ENCODE measurements around the gene NAA80.

Gene NAA80

DNA sequence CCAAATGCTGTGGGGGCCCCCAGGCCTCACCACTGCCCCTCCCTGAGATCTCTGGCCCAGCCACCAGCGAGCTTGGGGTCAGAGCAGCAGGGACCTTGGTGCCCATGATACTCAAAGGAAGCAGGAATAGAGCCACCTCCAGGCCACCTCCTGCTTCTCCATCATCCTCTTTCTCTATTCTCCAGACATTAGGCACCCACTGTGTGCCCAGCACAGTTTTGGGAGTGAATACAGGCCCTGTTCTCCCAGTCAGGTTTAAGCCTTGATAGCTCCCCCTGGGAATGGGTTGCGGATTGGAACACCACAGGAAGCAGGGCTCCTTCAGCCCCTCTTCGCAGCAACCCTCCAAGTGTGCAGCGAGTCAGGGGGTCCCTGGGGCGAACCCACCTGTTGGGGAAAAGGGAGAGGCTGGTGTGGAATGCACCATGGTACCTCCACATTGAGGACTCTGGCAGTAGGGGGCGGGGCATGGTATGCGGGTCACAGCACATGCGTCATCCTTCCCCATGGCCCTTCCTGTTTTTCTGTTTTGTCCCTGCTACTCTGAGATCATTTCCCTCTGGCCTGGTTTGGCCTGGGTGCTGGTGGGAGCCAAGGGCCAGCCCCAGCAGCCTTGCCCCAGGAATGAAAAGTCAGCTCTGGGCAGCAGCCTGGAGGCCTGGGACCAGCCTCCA, 44.5 kb downstream of the NAA80 start:
- DNase-seq, result no peak

DNA sequence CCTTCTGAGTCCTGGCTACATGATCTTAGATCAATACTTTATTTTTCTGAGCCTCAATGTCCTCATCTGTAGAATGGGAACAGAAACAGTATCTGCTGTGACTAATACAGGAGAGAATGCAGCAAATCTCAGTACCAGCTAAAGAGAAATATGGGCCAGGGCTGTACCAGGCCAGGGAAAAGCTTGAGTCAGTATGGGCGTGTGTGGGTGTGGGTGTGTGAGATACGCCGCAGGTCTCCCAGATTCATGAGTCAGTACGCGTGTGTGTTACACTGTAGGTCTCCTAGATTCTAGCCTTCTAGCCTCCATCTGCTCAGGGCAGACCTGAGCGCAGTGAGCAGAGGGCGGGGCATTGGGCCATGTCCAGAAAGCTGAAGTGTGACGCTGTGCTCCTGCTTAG, 48.0 kb downstream of the NAA80 start:
- DNase-seq, result no peak

DNA sequence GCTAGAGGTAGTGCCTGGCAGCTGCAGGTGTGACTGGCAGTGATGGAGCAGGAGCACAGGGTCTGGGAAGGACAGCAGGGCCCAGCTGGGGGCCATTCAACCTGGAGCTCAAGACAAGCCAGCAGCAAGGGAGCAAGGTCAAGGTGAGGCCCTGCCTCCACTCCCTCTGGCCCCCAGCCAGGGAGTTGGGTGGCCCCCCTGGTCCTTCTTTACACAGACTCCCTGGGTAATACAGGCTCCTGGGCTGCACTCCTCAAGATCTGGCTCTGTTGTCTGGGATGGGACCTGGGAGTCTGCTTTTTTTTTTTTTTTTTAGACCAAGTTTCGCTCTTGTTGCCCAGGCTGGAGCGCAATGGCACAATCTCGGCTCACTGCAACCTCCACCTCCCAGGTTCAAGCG, 48.7 kb downstream of the NAA80 start:
- DNase-seq, result no peak

DNA sequence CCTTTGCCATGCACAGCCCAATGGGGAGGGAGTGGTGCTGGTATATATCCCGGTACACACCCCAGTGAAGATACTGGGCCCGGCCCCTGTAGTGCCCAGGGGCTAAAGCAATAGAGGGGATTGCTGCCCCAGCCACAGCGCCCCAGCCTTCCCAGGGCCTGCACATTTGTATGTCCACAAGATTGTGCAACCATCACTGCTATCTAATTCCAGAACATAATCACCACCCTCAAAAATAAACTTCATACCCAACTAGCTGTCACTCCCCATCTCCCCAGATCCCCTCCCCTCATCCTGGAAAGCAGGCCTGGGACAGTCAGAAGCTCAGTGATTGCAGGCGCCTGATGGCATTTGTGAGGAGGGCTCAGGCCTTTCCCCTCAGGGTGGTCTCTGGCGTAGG, 49.7 kb downstream of the NAA80 start:
- DNase-seq, result no peak

DNA sequence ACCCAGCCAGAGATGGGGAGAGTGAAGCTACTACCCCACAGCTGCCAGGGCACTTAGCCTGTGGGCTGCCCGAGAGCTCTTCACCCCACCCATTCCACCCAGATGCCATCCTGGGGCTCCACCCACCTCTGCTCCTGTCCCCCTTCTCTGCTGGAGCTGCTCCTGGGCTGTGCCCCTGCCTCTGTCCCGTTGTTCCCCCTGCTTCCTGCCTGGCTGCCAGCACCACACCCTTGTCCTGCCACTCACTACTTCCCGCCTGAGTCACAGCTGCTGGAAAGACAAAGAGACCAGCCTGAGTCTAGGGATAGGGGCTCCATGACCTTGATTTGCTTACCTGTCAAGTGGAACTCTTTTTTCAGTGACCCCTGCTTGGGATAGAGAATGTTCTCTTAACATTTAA, 50.8 kb downstream of the NAA80 start:
- no peak for DNase-seq

DNA sequence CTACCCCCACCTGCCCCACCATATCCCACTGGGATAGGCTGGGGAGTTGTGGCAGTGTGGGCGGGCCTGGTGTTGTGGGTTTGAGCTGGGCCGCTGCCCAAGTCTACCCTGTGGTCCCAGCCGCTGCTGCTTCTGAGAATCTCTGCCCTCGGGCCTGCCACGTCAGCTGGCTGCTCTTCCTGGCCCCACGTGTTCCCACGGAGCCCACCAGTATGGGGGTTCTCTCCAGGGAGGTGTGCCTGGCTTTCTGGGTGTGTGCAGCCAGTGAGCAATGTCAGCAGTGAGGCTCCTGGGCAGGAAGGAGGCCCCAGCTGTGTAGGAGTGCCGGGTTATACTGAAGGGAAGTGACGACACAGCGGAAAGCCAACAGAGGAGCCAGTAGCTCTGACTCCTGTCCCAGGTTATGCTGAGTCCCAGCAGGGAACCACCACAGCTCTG, 52.7 kb downstream of the NAA80 start:
- DNase-seq, result no peak
